SK-N-SH treated with all-trans-retinoic acid at 6 μM for 48 hours (cell line): ENCODE data around the gene GPR68.

ENCODE experiments used
- PATZ1 ChIP-seq: fragments of 250-450 bp; sonication (Bioruptor Pico); IDR thresholded peaks from 2 replicates; pipeline ENCODE4 v1.8.0; 2020; ENCODE audit warnings: mild to moderate bottlenecking, moderate library complexity, borderline replicate concordance
- RARB ChIP-seq: fragments of 250-450 bp; sonication (Bioruptor Pico); IDR thresholded peaks from 2 replicates; pipeline ENCODE4 v1.8.0; 2021; ENCODE audit warnings: mild to moderate bottlenecking, moderate library complexity
- ZNF565 ChIP-seq: fragments of 450-650 bp; formaldehyde crosslinking; conservative IDR thresholded peaks from 2 replicates; pipeline ENCODE4 v1.5.0; 2020; ENCODE audit warnings: low read depth, mild to moderate bottlenecking, moderate library complexity

- TF ChIP-seq ZNF565 (CRISPR knock-in tag): no peak
- TF ChIP-seq RARB (CRISPR knock-in tag): no peak
- TF ChIP-seq PATZ1: no peak
Observed at GRCh38 chr14:91255026-91255695, 10.7 kb upstream of the GPR68 start.
